ENCODE results near the gene SH3BP5.

SH3BP5 gene

DNA sequence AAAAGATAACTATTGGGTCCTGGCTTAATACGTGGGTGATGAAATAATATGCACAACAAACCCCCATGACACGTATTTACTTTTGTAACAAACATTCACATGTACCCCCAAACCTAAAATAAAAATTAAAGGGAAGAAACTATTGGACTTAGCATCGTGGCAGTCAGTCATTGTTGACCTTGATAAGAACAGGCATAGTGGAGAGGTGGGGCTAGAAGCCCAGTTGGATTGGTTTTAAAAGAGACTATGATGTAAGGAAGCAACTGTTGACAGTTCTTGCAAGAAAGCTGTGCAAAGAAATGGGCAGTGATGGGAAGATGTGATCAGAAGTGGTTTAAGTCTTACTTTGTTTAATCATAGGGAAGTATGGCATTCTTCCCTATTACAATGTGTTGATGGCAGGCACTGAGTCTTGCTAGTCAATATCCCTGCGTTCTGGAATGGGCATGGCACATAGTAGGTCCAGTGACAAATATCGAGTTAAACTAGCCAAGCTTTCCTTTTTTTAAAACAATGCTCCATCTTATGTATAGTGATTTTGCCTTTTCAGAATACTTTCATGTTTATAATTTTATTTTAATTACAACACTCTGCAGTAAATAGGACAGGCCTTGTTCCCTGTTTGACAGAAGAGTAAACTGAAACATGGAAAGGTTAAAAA lies 88.4 kb downstream of the SH3BP5 start:
- no peak for DNase-seq (ENCODE audit: low spot score)

DNA sequence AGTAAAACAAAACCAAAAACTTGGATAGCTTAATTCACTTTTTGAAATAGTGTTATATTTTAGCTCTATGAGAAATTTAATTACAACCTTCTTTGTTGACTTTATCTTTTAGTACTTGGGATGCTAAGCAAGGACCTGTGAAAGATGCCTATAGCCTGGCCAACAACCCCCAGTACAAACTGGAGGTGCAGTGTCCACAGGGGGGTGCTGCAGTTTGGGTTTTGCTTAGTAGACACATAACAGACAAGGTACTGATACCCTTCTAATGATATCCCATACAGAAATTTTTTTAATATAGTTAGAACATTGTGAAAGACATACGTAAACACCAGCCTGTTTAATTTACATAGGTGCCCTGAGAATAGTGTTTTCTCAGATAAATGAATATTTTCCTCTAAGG lies 91.0 kb downstream of the SH3BP5 start:
- DNase-seq (ENCODE audit: low spot score), result peak; percentile 48

DNA sequence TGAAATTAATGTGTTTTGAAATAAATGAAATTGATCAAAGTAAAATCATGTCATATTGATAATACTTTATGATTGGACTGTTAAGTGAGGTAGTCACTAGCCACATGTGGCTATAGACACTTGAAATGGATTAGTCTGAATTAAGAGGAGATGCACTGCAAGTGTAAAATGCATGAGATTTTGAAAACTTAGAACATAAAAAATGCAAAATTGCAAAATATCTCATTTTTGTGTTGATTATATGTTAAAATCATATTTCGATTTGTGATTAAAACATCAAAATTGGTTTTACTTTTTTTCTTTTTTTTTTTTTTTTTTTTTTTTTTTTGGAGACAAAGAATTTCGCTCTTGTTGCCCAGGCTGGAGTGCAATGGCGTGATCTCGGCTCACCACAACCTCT lies 103.1 kb downstream of the SH3BP5 start:
- no peak for DNase-seq (ENCODE audit: low spot score)

DNA sequence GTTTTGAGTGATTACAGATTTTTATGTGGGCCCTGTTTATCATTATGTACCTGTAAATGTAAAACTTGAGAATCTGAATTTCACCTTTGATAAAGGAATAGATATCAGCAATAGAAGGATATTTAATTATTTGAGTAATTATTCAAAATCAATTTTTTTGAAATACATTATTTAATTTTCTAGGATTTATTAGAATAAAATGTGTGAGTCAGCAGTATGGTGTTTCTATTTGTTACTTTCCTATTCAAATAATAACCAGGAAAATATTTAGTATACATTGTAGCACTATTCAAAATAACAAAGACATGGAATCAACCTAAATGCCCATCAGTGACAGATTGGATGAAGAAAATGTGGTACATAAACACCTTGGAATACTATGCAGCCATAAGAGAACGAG lies 104.2 kb downstream of the SH3BP5 start:
- no peak for DNase-seq (ENCODE audit: low spot score)

DNA sequence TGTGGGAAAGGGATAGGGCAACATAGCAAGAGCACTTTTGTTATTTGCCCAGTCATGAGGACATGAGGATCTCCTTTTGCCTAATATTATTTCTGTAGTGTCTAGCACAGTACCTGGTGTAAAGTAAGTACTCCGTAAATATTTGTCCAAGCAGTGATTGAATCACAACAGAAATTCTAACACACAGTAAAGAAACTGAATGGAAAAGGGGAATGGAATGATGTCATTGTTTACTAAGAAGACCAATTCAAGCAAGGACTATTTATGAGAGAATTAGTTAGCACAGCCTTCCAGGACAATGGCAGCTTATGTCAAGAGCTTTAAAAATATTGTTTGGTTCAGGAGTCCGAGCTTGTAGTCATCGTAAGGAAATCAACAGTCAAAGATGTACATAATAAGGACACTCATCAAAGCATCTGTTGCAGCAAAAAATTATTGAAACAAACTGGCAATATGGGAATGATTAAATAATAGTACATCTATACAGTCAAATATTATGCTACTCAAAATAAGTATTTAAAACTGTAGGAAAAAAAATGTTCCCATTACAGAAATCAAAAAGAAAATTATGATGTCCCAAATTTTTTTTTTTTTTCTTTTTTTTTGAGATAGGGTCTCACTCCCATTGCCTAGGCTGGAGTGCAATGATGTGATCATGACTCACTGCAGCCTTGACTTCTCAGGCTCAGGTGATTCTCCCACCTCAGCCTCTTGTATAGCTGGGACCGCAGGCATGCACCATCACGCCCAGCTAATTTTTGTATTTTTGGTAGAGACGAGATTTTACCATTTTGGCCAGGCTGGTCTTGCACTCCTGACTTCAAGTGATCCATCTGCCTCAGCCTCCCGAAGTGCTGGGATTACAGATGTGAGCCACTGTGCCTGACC lies 108.5 kb downstream of the SH3BP5 start:
- DNase-seq (ENCODE audit: low spot score), result no peak

DNA sequence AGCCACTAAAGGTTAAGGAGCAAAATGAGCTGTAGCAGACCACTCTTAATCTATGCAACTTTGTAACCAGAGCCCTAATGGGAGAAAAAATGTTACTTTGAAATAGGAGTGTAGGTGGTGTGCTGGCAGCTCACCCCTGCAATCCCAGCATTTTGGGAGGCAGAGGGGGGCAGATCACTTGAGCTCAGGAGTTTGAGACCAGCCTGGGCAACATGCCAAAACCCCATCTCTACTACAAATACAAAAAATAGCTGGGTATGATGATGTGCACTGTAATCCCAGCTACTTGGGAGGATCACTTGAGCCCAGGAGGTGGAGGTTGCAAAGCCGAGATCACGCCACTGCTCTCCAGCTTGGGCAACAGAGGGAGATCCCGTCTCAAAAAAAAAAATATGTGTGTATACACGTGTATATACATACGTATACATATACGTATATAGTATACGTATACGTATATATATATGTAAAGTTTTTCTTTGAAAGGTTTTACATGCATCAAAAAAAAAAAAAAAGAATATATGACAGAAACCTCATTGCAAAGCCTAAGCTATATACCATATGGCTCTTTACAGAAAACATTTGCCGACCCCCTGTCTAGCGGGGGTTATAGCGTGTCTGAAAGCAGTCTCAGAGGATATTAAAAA lies 110.7 kb downstream of the SH3BP5 start:
- no peak for DNase-seq (ENCODE audit: low spot score)

DNA sequence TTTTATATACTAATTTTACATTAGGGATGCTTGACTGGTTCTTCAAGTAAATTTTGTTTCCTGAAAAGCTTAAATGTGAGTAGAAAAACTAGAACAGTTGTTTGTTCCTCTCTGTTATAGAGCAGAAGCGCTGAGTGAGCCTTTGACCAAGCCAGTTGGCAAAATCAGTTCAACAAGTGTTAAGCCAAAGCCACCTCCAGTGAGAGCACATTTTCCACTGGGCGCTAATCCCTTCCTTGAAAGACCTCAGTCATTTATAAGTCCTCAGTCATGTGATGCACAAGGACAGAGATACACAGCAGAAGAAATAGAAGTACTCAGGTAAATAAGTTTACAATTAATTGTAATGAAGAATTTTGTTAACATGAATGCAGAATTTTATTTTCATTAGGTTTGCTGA lies 111.7 kb downstream of the SH3BP5 start:
- DNase-seq (ENCODE audit: low spot score), result no peak

DNA sequence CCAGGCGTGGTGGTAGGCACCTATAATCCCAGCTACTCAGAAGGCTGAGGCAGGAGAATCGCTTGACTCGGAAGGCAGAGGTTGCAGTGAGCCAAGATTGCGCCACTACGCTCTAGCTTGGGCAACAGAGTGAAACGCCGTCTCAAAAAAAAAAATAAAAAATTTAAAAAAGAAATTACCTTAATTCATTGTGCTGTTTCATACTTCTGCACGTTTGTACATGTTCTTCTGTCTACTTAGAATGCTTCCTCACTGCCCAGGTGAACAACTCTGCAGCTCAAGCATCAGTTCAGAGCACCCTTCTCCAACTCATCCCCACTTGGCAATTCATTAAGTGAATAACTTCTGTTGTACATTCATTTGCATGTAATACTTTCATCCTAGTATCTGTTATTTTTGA lies 112.3 kb downstream of the SH3BP5 start:
- no peak for DNase-seq (ENCODE audit: low spot score)

DNA sequence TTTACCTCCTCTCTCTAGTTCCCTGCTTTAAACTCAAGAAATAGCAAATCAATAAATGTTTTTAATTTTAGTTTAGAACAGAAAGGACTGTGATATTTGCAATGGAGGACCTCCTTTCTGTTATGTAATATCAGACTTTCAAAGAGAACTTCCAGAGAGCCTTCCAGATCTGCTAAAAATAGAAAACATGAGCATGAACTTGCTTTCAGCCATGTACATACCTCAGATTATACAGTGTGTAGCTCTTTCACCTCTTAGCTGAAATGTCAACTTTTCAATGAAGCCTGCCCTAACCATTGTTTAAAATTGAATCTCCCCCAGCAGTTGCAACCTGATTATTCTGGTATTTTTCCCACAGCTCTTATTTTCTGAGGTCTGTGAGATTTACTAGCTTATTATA lies 113.7 kb downstream of the SH3BP5 start:
- DNase-seq (ENCODE audit: low spot score), result no peak

DNA sequence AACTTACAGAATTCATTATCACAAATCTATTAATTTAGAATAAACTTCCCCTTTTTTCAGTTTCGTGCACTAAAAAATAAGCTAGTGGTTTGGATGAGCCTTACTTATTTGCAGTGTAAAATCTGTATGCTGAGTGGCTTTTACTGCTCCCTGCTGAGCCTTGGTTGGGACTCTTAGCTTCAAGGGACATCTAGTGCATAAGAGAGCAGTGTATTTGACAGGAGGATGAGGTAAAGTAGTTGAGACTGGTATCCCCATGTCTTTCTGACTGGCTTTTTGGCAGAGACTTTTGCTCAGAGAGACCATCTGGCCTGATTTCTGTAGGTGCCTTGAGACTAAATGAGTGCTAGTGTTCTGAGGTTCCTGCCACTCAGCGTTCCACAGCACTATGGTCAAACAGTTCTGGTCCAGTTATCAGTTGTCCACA lies 114.5 kb downstream of the SH3BP5 start:
- DNase-seq (ENCODE audit: low spot score), result no peak

DNA sequence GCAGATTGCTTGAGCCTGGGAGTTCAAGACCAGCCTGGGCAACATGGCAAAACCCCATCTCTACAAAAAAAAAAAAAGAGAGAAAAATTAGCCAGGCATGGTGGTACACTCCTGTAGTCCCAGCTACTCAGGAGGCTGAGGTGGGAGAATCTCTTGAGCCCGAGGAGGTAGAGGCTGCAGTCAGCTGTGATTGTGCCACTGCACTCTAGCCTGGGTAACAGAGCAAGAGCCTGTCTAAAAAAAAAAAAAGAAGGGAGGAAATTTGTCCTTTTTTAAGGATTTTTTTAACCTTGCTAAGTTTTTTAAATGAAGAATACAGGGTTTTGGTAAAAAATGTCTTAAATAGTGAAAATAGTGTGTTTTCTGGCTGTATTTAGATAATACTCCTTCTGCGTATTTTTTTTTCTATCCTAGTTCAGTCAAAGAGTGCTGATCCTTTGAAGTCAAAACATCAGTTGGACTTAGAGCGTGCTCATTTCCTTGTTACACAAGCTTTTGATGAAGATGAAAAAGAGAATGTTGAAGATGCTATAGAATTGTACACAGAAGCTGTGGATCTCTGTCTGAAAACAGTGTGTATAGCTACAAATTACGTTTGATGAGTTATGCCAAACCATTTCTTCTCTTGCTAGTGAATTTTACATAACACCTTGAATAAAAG lies 115.2 kb downstream of the SH3BP5 start:
- DNase-seq (ENCODE audit: low spot score), result no peak

DNA sequence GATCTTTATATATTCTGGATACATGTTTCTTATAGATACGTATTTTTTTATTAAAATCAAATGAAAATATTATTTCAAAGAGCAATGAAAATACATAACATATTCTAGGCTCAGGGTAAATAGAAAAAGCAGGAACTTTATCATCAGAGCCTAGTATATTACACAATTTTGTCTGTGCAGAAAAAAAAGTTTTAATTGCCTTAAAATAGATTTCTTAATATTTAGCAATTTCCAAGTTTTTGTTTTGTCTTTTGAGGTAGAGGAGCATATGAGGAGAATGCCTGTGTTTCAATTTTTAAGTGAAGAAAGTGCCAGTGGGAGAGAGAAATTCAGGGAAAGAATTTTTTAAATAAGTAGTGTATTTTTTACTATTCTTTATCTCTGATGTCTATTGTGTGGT lies 115.9 kb downstream of the SH3BP5 start:
- DNase-seq (ENCODE audit: low spot score), result no peak

DNA sequence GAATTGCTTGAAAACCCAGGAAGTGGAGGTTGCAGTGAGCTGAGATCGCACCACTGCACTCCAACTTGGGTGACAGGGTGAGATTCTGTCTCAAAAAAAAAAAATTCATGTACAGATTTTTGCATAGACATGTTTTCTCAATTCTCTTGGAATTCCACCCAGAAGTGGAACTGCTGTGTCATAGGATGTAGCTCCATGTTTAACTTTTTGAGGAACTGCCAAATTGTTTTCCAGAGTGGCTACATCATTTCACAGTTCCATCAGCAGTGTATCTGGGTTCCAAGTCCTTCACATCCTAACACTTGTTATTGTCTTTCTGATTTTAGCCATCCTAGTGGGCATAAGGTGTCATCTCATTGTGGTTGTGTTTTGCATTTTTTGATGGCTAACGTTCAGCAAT lies 116.4 kb downstream of the SH3BP5 start:
- no peak for DNase-seq (ENCODE audit: low spot score)

DNA sequence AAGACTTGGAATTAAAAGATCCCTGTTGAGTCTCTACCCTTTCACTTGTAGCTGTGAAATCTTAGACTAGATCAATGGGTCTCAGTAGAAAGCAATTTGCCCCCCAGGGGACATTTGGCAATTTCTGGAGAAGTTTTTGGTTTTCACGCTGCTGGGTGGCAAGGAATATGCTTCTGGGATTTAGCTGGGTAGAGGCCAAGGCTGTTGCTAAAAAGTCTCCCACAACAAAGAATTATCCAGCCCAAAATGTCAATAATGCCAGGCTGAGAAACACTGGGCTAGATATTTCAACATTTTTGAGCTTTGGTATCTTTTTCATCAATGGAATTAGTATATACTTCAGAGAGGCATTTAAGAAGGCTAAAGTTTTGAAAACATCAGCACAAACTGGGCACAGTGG lies 117.6 kb downstream of the SH3BP5 start:
- DNase-seq (ENCODE audit: low spot score), result no peak

DNA sequence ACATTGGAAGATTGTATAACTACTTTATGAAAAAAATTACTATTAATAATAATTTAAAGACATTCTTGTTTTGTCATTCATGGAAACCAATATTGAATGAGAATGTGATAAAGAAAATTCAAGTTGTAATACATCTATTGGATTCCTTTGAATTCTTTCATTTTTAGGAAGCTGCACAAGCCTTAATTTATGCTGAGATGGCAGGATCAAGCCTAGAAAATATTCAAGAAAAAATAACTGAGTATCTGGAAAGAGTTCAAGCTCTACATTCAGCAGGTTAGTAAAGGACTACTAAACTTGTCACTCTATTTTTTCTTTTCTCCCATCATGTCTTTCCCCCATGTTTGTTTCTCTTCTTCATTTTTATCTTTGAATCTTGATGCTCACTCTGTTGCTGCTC lies 120.4 kb downstream of the SH3BP5 start:
- no peak for DNase-seq (ENCODE audit: low spot score)

DNA sequence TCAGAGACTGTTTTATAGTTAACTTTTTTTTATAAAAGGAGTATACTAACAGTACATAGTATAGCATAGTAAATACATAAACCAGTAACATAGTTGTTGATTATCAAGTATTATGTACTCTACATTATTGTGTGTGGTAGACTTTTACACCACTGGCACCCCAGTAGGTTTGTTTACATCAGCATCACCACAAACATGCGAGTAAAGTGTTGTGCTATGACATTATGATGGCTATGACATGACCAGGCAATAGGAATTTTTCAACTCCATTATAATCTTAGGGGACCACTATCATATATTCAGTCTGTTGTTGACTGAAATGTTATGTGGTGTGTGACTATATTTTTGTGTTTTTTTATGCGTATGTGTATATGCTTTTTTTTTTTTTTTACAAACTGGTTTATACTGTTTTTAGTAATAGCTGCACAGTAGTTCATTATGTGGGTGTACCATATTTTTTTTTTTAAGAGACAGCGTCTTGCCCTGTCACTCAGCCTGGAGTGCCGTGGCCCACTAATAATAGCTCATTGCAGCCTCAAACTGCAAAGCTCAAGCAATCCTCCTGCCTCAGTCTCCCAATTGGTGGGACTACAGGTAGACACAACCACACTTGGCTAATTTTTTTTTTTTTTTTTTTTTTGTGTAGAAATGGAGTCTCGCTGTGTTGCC lies 124.4 kb downstream of the SH3BP5 start:
- no peak for DNase-seq (ENCODE audit: low spot score)

DNA sequence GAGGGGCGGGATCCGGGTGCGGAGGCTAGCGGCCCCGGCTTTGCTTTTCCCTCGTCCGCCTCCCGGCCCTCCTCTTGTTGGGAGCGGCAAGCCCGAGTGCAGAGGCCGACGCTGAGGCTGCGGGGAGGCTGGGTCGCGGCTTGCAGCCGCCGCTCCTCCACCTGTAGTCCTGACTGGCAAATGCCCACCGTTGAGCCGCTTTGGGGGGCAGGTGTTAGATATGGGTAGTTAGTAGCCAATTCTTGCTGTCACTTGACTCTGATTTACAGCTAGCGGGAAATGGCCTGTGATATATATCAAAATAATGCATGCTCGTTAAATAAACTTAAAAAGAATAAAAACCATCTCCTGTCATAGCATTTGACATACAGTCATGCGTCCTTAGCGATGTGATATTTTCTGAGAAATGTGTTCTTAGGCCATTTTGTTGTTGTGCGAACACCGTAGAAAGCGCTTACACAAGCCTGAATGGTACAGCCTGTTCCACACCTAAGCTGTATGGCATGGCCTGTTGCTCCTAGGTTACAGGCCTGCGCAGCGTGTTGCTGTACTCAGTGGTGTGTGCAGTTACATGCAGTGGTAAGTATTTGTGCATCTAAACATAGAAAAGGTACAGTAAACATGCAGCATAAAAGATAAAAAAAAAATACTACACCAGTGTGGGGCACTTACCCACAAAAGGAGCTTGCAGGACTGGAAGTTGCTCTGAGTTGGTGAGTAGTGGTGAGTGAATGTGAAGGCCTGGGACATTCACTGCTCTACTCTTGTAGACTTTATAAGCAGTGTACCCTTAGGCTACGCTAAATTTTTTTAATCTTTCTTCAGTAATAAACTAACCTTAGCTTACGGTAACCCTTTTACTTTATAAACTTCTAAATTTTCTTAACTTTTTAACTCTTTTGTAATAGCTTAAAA lies 125.5 kb downstream of the SH3BP5 start:
- peak; percentile 61 for DNase-seq (ENCODE audit: low spot score)

DNA sequence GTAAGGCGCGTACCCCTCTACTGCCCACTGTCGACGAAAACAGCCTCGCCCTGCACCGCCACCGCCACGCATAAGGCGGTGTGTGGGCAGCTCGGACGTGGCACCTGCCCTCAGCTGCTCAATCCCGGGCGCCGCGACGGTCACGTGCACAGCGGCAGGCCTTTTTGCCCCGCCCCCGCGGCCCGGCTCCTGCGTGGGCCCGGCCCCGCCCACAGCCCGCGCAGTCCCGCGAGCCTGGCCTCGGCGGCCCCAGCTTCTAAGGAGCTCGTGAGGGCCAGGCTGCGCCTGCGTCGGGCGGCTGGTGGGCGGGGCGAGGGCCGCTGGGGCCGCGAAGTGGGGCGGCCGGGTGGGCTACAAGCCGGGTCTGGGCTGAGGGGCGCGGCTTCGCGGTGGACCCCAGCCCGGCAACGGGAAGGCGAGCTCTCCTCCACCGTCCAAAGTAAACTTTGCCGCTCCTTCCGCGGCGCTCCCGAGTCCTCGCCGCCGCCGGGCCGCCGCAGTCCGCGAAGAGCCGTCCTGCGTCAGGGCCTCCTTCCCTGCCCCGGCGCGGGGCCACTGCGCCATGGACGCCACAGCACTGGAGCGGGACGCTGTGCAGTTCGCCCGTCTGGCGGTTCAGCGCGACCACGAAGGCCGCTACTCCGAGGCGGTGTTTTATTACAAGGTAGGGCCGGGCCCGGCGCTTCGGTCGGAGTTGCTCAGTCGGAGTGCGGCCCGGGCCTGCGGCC lies 126.3 kb downstream of the SH3BP5 start, which contains the start of gene CAPN7:
Gene CAPN7, plus strand, starts transcription at position 313 of the 728 bp plus-strand sequence. Its CDS starts 250 bp downstream, at position 563.
- DNase-seq (ENCODE audit: low spot score), result peak; percentile 97

DNA sequence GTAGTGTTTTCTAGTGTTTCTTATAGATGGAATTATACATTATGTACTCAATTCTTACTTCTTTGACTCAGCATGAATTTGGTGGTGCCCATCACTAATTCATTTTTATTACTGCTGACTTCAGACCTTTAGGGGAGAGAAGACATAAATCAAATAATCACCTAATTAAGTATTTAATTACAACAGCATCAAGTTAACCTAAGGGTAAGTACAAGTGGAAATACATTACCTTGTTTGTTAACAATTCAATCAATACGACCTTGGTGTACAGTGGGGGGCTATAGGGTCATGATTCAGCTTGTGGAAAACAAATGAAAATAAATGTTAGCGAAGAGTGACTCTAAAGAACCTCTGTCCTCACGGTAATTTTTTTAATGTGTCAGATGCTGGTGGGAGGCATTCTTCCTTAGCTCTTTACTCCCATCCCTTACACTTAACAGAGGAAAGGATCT lies 126.9 kb downstream of the SH3BP5 start:
- DNase-seq (ENCODE audit: low spot score), result no peak

Measured in hematopoietic multipotent progenitor cell treated with erythropoietin and hydrocortisone succinate and interleukin-3 and kit ligand, for 17 days (in vitro differentiated cells).